ENCODE measurements around the gene MPI.

GRCh38 chr15:74897300-74897701 is 7.5 kb downstream of the MPI start:
- TF ChIP-seq, protein P1, sequence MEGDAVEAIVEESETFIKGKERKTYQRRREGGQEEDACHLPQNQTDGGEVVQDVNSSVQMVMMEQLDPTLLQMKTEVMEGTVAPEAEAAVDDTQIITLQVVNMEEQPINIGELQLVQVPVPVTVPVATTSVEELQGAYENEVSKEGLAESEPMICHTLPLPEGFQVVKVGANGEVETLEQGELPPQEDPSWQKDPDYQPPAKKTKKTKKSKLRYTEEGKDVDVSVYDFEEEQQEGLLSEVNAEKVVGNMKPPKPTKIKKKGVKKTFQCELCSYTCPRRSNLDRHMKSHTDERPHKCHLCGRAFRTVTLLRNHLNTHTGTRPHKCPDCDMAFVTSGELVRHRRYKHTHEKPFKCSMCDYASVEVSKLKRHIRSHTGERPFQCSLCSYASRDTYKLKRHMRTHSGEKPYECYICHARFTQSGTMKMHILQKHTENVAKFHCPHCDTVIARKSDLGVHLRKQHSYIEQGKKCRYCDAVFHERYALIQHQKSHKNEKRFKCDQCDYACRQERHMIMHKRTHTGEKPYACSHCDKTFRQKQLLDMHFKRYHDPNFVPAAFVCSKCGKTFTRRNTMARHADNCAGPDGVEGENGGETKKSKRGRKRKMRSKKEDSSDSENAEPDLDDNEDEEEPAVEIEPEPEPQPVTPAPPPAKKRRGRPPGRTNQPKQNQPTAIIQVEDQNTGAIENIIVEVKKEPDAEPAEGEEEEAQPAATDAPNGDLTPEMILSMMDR (IDR thresholded peaks at IDR 0.05): no peak
- no peak for TF ChIP-seq POLR2A (IDR thresholded peaks at IDR 0.05)
